ENCODE data around the gene CFAP20DC.

DNA sequence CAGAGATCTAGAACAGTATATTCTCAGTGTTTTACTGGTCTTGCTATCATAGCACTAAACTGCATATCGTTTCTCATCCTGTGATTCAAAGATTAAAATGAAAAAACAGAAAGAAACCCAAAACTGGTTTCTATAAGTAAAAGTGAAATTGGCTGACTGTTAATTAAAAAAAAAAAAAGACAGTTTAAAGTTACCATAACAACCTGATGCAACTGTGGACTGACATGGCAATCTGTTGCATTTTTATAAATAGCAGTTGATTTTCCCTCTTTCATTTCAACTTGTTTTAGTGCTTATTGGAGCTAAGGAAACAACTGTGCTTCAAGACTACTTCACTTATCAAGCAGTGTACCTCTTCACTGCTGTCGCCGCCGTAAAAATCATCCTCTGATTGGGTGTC is 186.6 kb downstream of the CFAP20DC start:
- no peak for TF ChIP-seq CTCF (IDR thresholded peaks at IDR 0.05)
- TF ChIP-seq POLR2A (IDR thresholded peaks at IDR 0.05) = no peak
